K562 (cell line): ENCODE measurements around the gene SLFNL1. TPM values are rescaled to one million over a fixed set of nuclear protein-coding genes. Genes with fewer than 3 reads are reported as not detected.

Experiments
- ATAC-seq: fragments of 200-7000 bp; cut with Tn5 transposase; 3 replicates; pipeline ENCODE4 v1.9.1; 2020; ENCODE audit warnings: moderate library complexity
- BruUV-seq: library from RNA; stranded (reverse); fragments of 400-500 nt; replicated peaks from 2 replicates; lab custom pipeline; 2021; lab: Mats Ljungman, UMichigan
- CTCF ChIA-PET: fragments of 300-600 bp; formaldehyde crosslinking; extraction: SDS; loops from one replicate; lab custom pipeline; 2021; ENCODE audit warnings: low intra/inter-chr PET ratio; lab: Yijun Ruan, JAX
- POLR2A ChIA-PET: fragments of 300-600, 350-650 bp; sonication (Branson Sonifier 250); formaldehyde crosslinking; extraction: SDS; loops from one replicate; lab custom pipeline; 2021; ENCODE audit warnings: antibody characterized with exemption, inconsistent platforms; lab: Yijun Ruan, JAX
- DNase-seq, 4 experiments: peaks; one replicate each; pipeline versions ENCODE4 v3.0.0 to v3.0.0-alpha.2; 2011 to 2018; ENCODE audit warnings: low spot score in 3 of 4, mixed read lengths in 3 of 4; ENCODE audit errors: extremely low read depth in 1 of 4
- FAIRE-seq: peaks from 2 replicates; lab custom pipeline; 2011; peaks lifted over from hg19 to GRCh38; lab: Jason Lieb, UNC
- H2AFZ ChIP-seq: 2 replicates; pipeline ENCODE4 v1.6.0; 2011; ENCODE audit warnings: low read depth, low read length, control low read depth, inconsistent platforms
- H3K27ac ChIP-seq: fragments of 200-600 bp; 3 replicates; pipeline ENCODE4 v1.8.0; 2011; ENCODE audit warnings: low read depth, mild to moderate bottlenecking, control low read depth, inconsistent platforms, low read length, moderate library complexity, mixed read lengths; ENCODE audit errors: extremely low read depth
- H3K27me3 ChIP-seq, 2 experiments: fragments of 300-600 bp in 1 of 2; 2 replicates in 1 of 2; 3 replicates in 1 of 2; pipeline versions ENCODE4 v1.6.0 to v1.8.0; 2011; ENCODE audit warnings: inconsistent platforms in 2 of 2, low read length in 2 of 2, mild to moderate bottlenecking in 1 of 2, mixed read lengths in 1 of 2, moderate library complexity in 1 of 2; ENCODE audit not compliant: control insufficient read depth in 2 of 2, insufficient read depth in 2 of 2
- H3K36me3 ChIP-seq: fragments of 300-600 bp; 3 replicates; pipeline ENCODE4 v1.8.0; 2011; ENCODE audit warnings: mild to moderate bottlenecking, low read length, inconsistent platforms; ENCODE audit not compliant: control insufficient read depth, insufficient read depth
- H3K4me1 ChIP-seq, 2 experiments: fragments of 200-600 bp in 1 of 2; replicated peaks in 1 of 2; 2 replicates in 1 of 2; 3 replicates in 1 of 2; pipeline versions ENCODE4 v1.5.1 to v1.8.0; 2011; ENCODE audit warnings: inconsistent platforms in 2 of 2, low read length in 2 of 2, mild to moderate bottlenecking in 1 of 2, mixed read lengths in 1 of 2, moderate library complexity in 1 of 2; ENCODE audit not compliant: control insufficient read depth in 2 of 2, insufficient read depth in 2 of 2
- H3K4me2 ChIP-seq: 2 replicates; pipeline ENCODE4 v1.6.1; 2011; ENCODE audit warnings: low read length, control low read depth, inconsistent platforms, mixed read lengths; ENCODE audit not compliant: insufficient read depth
- H3K4me3 ChIP-seq: fragments of 200-600 bp; sonication (generic), shearing (Covaris generic); 2 replicates; pipeline ENCODE4 v1.5.1; 2016; ENCODE audit warnings: control low read depth, inconsistent platforms
- H3K79me2 ChIP-seq: fragments of 200-600 bp; 3 replicates; pipeline ENCODE4 v1.8.0; 2011; ENCODE audit warnings: low read length, inconsistent platforms; ENCODE audit not compliant: control insufficient read depth, insufficient read depth
- H3K9ac ChIP-seq, 2 experiments: 2 replicates each; pipeline versions ENCODE4 v1.6.0 to v1.6.1; 2011; ENCODE audit warnings: low read depth in 2 of 2, low read length in 2 of 2, control low read depth in 1 of 2, inconsistent platforms in 1 of 2, mild to moderate bottlenecking in 1 of 2, mixed read lengths in 1 of 2; ENCODE audit not compliant: insufficient read depth in 1 of 2
- H3K9me1 ChIP-seq: one replicate; pipeline ENCODE4 v1.6.0; 2011; ENCODE audit warnings: inconsistent platforms, mild to moderate bottlenecking, low read length, moderate library complexity; ENCODE audit not compliant: control insufficient read depth, insufficient read depth
- H3K9me3 ChIP-seq: replicated peaks from 2 replicates; pipeline ENCODE4 v1.5.1; 2011; ENCODE audit warnings: low read depth, low read length, inconsistent platforms; ENCODE audit not compliant: control insufficient read depth, insufficient read depth
- H4K20me1 ChIP-seq: replicated peaks from 2 replicates; pipeline ENCODE4 v1.6.1; 2011; ENCODE audit warnings: low read length, inconsistent platforms, mixed read lengths; ENCODE audit not compliant: control insufficient read depth, insufficient read depth
- BRD4 ChIP-seq: fragments of 200-600 bp; sonication (generic); IDR thresholded peaks from 2 replicates; pipeline ENCODE4 v1.6.1; 2017; ENCODE audit warnings: inconsistent platforms
- CEBPG ChIP-seq, 3 experiments: fragments of 200-800 bp in 1 of 3; sonication (Bioruptor generic) in 1 of 3; sonication (generic) in 1 of 3; formaldehyde crosslinking in 1 of 3; IDR thresholded peaks in 2 of 3; conservative IDR thresholded peaks in 1 of 3; 2 replicates each; pipeline versions ENCODE4 v1.6.1 to v1.8.0; 2016 to 2022; ENCODE audit warnings: missing compliant biosample characterization in 2 of 3, missing genetic modification characterization in 2 of 3, mild to moderate bottlenecking in 1 of 3, missing genetic modification reagents in 1 of 3
- TEAD4 ChIP-seq, 2 experiments: sonication (generic) in 1 of 2; formaldehyde crosslinking in 1 of 2; IDR thresholded peaks; 2 replicates each; pipeline versions ENCODE4 v1.6.1 to v1.8.0; 2012 to 2022; ENCODE audit warnings: borderline replicate concordance in 1 of 2, inconsistent platforms in 1 of 2, low read length in 1 of 2, mild to moderate bottlenecking in 1 of 2, missing genetic modification reagents in 1 of 2
- THRA ChIP-seq: fragments of 450-650 bp; IDR thresholded peaks from 2 replicates; pipeline ENCODE4 v1.6.1; 2017; ENCODE audit warnings: mild to moderate bottlenecking, moderate library complexity
- U2AF2 ChIP-seq: fragments of 200-400 bp; formaldehyde crosslinking; optimal IDR thresholded peaks from 2 replicates; pipeline ENCODE3; 2017; ENCODE audit warnings: low read depth, mild to moderate bottlenecking, low read length
- ZBTB9 ChIP-seq: fragments of 450-650 bp; formaldehyde crosslinking; IDR thresholded peaks from 2 replicates; pipeline ENCODE4 v1.4.0; 2020; ENCODE audit warnings: mild to moderate bottlenecking, moderate library complexity
- ZNF586 ChIP-seq: fragments of 450-650 bp; formaldehyde crosslinking; conservative IDR thresholded peaks from 2 replicates; pipeline ENCODE4 v1.4.0; 2020; ENCODE audit warnings: mild to moderate bottlenecking, moderate library complexity
- WGBS: fragments of 100-300 bp; shearing (Covaris generic); methylation state at CpG from one replicate; pipeline ENCODE4 v1.1.6; 2016; ENCODE audit warnings: low coverage, mixed read lengths; ENCODE audit not compliant: insufficient coverage; ENCODE audit errors: missing lambda C conversion rate; 5-methylcytosine and 5-hydroxymethylcytosine counted together
- in situ Hi-C: fragments of 300-500 bp; cut with MboI; formaldehyde crosslinking; loops from 4 replicates; pipeline ENCODE4 v1.15.0; 2018; ENCODE audit warnings: inconsistent platforms, mixed read lengths
- intact Hi-C: fragments of 100-400 bp; cut with micrococcal nuclease; formaldehyde crosslinking; loops from 2 replicates; pipeline ENCODE4 v1.14.2; 2022
- polyA plus RNA-seq, 8 experiments: library from polyadenylated mRNA; depleted of rRNA in 4 of 8; stranded (reverse) in 5 of 8; unstranded in 3 of 8; fragments of >200 nt; fragmentation: Nextera tagmentation in 2 of 8; fragmentation: Illumina TruSeq in 1 of 8; extraction: Ambion mirVana in 2 of 8; extraction: Trizol in 1 of 8; gene quantifications; 2 replicates each; pipeline versions ENCODE4 v1.2.1 to v1.2.3, GENCODE V29; 2011 to 2014; ENCODE audit warnings: inconsistent platforms in 1 of 8, missing spikeins in 1 of 8
- total RNA-seq, 7 experiments: library from RNA; depleted of rRNA in 6 of 7; stranded (reverse); fragments of >200 nt in 6 of 7; fragmentation: Illumina TruSeq in 2 of 7; extraction: Trizol in 2 of 7; gene quantifications; 2 replicates each; pipeline versions ENCODE4 v1.2.1 to v1.2.3, GENCODE V29; 2011 to 2021; ENCODE audit warnings: low replicate concordance in 1 of 7
- TF ChIP-seq, protein P1 (sequence below): fragments of 450-650 bp; IDR thresholded peaks from 2 replicates; pipeline ENCODE4 v1.6.1; 2016; ENCODE audit warnings: low read depth

SLFNL1 gene
- total and polyA plus RNA-seq, 9 of the 15 experiments (the other 6 are each of a cell fraction or from before 2014, with no cell fraction given), result 0.05 to 0.14 (median 0.06) TPM; not detected in 5

- 74% methylated on average over 17 of the region's 17 CpGs for WGBS
- no peak for FAIRE-seq
- Histone ChIP-seq H3K4me2 (peak overlapping the region; percentile 95), H3K27ac (peak overlapping the region; percentile 97; the same call in 2 of the 3 replicates), H3K4me3 (peak overlapping the region; percentile 72), H4K20me1 (peaks cover 11% of the 10 kb centered on the region), H3K9me1 (peaks cover 4% of the 10 kb centered on the region), H3K79me2 (peaks cover 40% of the 10 kb centered on the region), H3K4me1 (peaks cover 37% of the 10 kb centered on the region in 2 experiments), H3K36me3 (peaks cover 30% of the 10 kb centered on the region), H3K9me3 (no peaks in the 10 kb centered on the region), H3K27me3 (no peaks in the 10 kb centered on the region), H3K9ac (peak overlapping the region; percentile 85 to 99), H2AFZ (peak overlapping the region; percentile 100)
- DNase-seq, result no peak
- no TSS peak for BruUV-seq
- ChIA-PET POLR2A (interaction anchor here (0.6 to 0.9 kb wide), 3 partner anchors 16 to 61 kb away, joined by 3 to 4 read pairs (median 4); no protein-coding TSS in a partner anchor), CTCF (no interaction called here)
- no peak for ATAC-seq
- in situ Hi-C loops (no loop called here), intact Hi-C loops (loop anchor here (1.0 kb wide), 1 partner anchor 24 kb away; no protein-coding TSS in a partner anchor)
- TF ChIP-seq U2AF2 (no peak), TEAD4 (IDR thresholded peaks at IDR 0.05; ENCODE audit: low read length) (no peak), TEAD4 (CRISPR knock-in tag; IDR thresholded peaks at IDR 0.05; ENCODE audit: borderline replicate concordance) (0 out of 2 replicates have a peak, but pooled peaks have one; percentile 35), CEBPG (CRISPR knock-in tag; IDR thresholded peaks at IDR 0.05) (0 out of 2 replicates have a peak, but pooled peaks have one; percentile 19), CEBPG (tag; conservative IDR thresholded peaks at IDR 0.05 in 1 of 2, IDR thresholded peaks at IDR 0.05 in 1 of 2) (no peak), ZBTB9 (no peak), ZNF586 (CRISPR knock-in tag) (no peak), BRD4 (no peak), THRA (no peak)
- TF ChIP-seq, protein P1, sequence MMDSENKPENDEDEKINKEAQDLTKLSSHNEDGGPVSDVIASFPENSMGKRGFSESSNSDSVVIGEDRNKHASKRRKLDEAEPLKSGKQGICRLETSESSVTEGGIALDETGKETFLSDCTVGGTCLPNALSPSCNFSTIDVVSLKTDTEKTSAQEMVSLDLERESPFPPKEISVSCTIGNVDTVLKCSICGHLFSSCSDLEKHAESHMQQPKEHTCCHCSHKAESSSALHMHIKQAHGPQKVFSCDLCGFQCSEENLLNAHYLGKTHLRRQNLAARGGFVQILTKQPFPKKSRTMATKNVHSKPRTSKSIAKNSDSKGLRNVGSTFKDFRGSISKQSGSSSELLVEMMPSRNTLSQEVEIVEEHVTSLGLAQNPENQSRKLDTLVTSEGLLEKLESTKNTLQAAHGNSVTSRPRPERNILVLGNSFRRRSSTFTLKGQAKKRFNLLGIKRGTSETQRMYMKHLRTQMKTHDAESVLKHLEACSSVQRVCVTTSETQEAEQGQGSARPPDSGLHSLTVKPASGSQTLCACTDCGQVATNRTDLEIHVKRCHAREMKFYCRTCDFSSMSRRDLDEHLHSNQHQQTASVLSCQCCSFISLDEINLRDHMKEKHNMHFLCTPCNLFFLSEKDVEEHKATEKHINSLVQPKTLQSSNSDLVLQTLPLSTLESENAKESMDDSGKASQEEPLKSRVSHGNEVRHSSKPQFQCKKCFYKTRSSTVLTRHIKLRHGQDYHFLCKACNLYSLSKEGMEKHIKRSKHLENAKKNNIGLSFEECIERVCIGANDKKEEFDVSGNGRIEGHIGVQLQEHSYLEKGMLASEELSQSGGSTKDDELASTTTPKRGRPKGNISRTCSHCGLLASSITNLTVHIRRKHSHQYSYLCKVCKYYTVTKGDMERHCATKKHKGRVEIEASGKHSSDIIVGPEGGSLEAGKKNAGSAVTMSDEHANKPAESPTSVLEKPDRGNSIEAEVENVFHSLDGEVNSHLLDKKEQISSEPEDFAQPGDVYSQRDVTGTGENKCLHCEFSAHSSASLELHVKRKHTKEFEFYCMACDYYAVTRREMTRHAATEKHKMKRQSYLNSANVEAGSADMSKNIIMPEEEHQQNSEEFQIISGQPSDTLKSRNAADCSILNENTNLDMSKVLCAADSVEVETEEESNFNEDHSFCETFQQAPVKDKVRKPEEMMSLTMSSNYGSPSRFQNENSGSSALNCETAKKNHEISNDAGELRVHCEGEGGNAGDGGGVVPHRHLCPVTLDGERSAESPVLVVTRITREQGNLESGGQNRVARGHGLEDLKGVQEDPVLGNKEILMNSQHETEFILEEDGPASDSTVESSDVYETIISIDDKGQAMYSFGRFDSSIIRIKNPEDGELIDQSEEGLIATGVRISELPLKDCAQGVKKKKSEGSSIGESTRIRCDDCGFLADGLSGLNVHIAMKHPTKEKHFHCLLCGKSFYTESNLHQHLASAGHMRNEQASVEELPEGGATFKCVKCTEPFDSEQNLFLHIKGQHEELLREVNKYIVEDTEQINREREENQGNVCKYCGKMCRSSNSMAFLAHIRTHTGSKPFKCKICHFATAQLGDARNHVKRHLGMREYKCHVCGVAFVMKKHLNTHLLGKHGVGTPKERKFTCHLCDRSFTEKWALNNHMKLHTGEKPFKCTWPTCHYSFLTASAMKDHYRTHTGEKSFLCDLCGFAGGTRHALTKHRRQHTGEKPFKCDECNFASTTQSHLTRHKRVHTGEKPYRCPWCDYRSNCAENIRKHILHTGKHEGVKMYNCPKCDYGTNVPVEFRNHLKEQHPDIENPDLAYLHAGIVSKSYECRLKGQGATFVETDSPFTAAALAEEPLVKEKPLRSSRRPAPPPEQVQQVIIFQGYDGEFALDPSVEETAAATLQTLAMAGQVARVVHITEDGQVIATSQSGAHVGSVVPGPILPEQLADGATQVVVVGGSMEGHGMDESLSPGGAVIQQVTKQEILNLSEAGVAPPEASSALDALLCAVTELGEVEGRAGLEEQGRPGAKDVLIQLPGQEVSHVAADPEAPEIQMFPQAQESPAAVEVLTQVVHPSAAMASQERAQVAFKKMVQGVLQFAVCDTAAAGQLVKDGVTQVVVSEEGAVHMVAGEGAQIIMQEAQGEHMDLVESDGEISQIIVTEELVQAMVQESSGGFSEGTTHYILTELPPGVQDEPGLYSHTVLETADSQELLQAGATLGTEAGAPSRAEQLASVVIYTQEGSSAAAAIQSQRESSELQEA, result no peak
Measured at GRCh38 chr1:40978886-40979240, 42.7 kb downstream of the SLFNL1 start.
